Left ventricle myocardium inferior (tissue), 1 donor: ENCODE measurements around the gene FGF22. TPM values are rescaled to one million over a fixed set of nuclear protein-coding genes. Genes with fewer than 3 reads are reported as not detected.

Source experiments
- DNase-seq: peaks from one replicate; pipeline ENCODE4 v3.0.0-alpha.2; 2020
- H3K27ac ChIP-seq: fragments of 200-600 bp; replicated peaks from 2 replicates; pipeline ENCODE4 v1.8.0; 2021
- H3K27me3 ChIP-seq: fragments of 200-600 bp; 2 replicates; pipeline ENCODE4 v1.8.0; 2021; ENCODE audit warnings: low read depth
- H3K36me3 ChIP-seq: fragments of 200-600 bp; 2 replicates; pipeline ENCODE4 v1.8.0; 2021
- H3K4me1 ChIP-seq: fragments of 200-600 bp; 2 replicates; pipeline ENCODE4 v1.8.0; 2021
- H3K4me3 ChIP-seq: fragments of 200-600 bp; 2 replicates; pipeline ENCODE4 v1.8.0; 2021; ENCODE audit warnings: mild to moderate bottlenecking, moderate library complexity
- H3K9me3 ChIP-seq: fragments of 200-600 bp; replicated peaks from 2 replicates; pipeline ENCODE4 v1.8.0; 2021
- CTCF ChIP-seq: fragments of 200-600 bp; IDR thresholded peaks from 2 replicates; pipeline ENCODE4 v1.8.0; 2021; ENCODE audit warnings: antibody characterized with exemption, mild to moderate bottlenecking, borderline replicate concordance
- intact Hi-C: fragments of 100-400 bp; cut with micrococcal nuclease; formaldehyde crosslinking; loops from one replicate; pipeline ENCODE4 v1.11.0; 2022
- total RNA-seq: library from RNA; stranded (reverse); fragmentation: NEBNext Ultra II Directional; extraction: Animal tissue kit (Norgen Biotek cat#: 25700); gene quantifications from one replicate; pipeline ENCODE4 v1.2.1, GENCODE V29; 2021
- donor health status: DM: no; HTN: yes; CAD: no; lungs with severe emphysema.

Gene FGF22
- total RNA-seq, 1 donor from 2014 or later: not detected

DNA sequence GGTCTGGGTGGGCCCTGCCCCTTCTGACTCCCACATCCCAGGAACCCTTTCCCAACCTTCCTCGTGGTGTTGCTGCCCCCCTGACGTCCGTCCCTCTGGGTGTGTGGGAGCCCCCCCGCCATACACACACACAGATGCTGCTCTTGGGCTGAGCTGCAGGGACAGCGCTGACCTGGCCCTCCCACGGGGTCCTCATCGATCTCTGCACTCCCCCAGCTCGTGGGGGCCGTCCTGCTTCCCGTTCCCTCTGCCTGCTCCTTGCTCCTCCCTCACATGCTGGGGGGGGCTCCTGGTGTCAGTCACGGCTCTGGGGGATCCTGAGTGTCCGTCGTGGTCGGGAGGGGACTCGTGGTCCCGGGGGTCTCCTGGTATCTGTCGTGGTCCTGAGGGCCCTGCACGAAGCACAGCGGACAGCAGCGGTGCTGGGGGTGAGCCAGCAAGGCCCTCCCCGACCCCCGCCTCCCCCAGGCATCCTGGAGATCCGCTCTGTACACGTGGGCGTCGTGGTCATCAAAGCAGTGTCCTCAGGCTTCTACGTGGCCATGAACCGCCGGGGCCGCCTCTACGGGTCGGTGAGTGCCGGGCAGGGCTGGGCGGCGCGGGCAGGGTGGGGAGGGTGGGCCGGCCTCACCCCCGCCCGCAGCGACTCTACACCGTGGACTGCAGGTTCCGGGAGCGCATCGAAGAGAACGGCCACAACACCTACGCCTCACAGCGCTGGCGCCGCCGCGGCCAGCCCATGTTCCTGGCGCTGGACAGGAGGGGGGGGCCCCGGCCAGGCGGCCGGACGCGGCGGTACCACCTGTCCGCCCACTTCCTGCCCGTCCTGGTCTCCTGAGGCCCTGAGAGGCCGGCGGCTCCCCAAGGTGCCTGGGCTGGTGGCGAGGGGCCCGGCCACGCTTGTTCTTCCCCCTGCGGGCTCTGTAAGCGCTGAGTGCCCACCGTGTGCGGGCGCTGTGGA lies 3.4 kb downstream of the FGF22 start:
- no peaks in the 10 kb centered on the region for H3K9me3 ChIP-seq
- no peak overlapping the region for H3K4me3 ChIP-seq
- no peak for TF ChIP-seq CTCF
- H3K27me3 ChIP-seq: no peaks in the 10 kb centered on the region
- peaks cover 15% of the 10 kb centered on the region for H3K4me1 ChIP-seq
- intact Hi-C loops: no loop called here
- no peak overlapping the region for H3K27ac ChIP-seq
- no peak for DNase-seq
- peaks cover 26% of the 10 kb centered on the region for H3K36me3 ChIP-seq

GRCh38 chr19:643736-644135 lies 4.1 kb downstream of the FGF22 start:
- Histone ChIP-seq H3K27ac (no peak overlapping the region), H3K36me3 (peaks cover 33% of the 10 kb centered on the region), H3K9me3 (no peaks in the 10 kb centered on the region), H3K4me3 (no peak overlapping the region), H3K27me3 (no peaks in the 10 kb centered on the region), H3K4me1 (peaks cover 12% of the 10 kb centered on the region)
- intact Hi-C loops: no loop called here
- no peak for DNase-seq
- no peak for TF ChIP-seq CTCF

DNA sequence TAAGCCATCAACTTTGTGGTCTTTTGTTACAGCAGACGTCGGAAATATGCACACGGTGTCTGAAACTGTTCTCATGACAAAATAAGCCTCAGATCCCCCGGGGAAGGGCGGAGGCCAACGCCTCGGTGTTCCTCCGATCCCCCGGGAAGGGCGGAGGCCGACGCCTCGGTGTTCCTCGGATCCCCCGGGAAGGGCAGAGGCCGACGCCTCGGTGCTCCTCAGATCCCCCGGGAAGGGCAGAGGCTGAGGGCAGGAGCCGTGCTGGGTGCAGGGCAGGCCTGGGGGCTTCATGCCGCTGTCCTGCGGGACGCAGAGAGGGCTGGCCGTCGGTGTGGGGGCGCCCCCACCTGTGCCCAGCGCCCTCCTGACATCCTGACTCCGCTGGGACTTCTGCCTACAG lies 4.7 kb downstream of the FGF22 start:
- Histone ChIP-seq H3K4me3 (no peak overlapping the region), H3K36me3 (peaks cover 39% of the 10 kb centered on the region), H3K9me3 (no peaks in the 10 kb centered on the region), H3K27me3 (no peaks in the 10 kb centered on the region), H3K4me1 (peaks cover 5% of the 10 kb centered on the region), H3K27ac (no peak overlapping the region)
- no peak for TF ChIP-seq CTCF
- DNase-seq: no peak
- intact Hi-C loops: no loop called here

DNA sequence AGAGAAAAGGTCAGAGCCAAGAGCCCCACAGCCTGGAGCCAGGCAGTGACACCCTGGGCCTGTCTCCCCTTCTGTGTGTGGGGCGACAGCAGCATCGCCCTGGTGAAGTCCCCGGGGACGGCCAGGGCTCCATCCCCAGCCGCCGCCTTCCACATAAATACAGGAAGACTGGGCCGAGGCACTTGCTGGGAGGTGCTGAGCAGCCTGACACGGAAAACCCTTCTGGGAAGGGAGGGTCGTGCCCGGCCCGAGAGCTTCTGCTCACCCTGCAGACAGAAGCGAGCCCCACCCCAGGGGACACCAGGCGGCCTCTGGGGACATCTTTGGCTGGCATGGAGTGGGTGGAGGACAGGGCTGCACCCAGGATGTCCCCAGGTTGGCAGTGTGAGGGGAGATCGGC lies 5.1 kb downstream of the FGF22 start:
- no peak overlapping the region for H3K4me3 ChIP-seq
- peaks cover 43% of the 10 kb centered on the region for H3K36me3 ChIP-seq
- H3K4me1 ChIP-seq: peaks cover 4% of the 10 kb centered on the region
- H3K9me3 ChIP-seq: no peaks in the 10 kb centered on the region
- no peaks in the 10 kb centered on the region for H3K27me3 ChIP-seq
- TF ChIP-seq CTCF: no peak
- DNase-seq: no peak
- intact Hi-C loops: no loop called here
- no peak overlapping the region for H3K27ac ChIP-seq

GRCh38 chr19:645912-646778 lies 6.5 kb downstream of the FGF22 start:
- Histone ChIP-seq H3K27ac (no peak overlapping the region), H3K4me1 (no peaks in the 10 kb centered on the region), H3K4me3 (no peak overlapping the region), H3K36me3 (peaks cover 57% of the 10 kb centered on the region), H3K27me3 (no peaks in the 10 kb centered on the region), H3K9me3 (no peaks in the 10 kb centered on the region)
- intact Hi-C loops: no loop called here
- DNase-seq: no peak
- no peak for TF ChIP-seq CTCF
